Measurements from ENCODE around the gene ATP4B. TPM values are rescaled to one million over a fixed set of nuclear protein-coding genes. Genes with fewer than 3 reads are reported as not detected.
"Not testable (repeated sequence)": the region's sequence is repeated elsewhere in the genome, so short reads cannot be mapped to it uniquely, and the experiment has no call there.

Gene ATP4B
- total RNA-seq, 1 experiment from 2014 or later, result not detected

GRCh38 chr13:113622791-113623490 lies 35.1 kb downstream of the ATP4B start:
- Mint-ChIP-seq H3K4me3 (ENCODE audit: unreplicated experiment) (no peak overlapping the region), H3K27ac (ENCODE audit: low read depth, unreplicated experiment) (no peak overlapping the region)

GRCh38 chr13:113621986-113622550 lies 35.9 kb downstream of the ATP4B start:
- peaks cover 40% of the 10 kb centered on the region for H3K36me3 Mint-ChIP-seq (ENCODE audit: insufficient read depth, unreplicated experiment)
- BruUV-seq (replicated peaks); intact Hi-C loops (cut with micrococcal nuclease); POLR2A ChIA-PET; H3K4me3 Mint-ChIP-seq (ENCODE audit: unreplicated experiment); H3K27ac Mint-ChIP-seq (ENCODE audit: low read depth, unreplicated experiment); H3K4me1 Mint-ChIP-seq (ENCODE audit: insufficient read depth, unreplicated experiment); DNase-seq (ENCODE audit: unreplicated experiment); H3K27me3 Mint-ChIP-seq (ENCODE audit: insufficient read depth, unreplicated experiment); H3K9me3 Mint-ChIP-seq (ENCODE audit: unreplicated experiment); CTCF ChIA-PET: not testable (repeated sequence)

More at GRCh38 chr13:113622791-113623490, 35.1 kb downstream of the ATP4B start:
- POLR2A ChIA-PET, result no interaction called here
- H3K9me3 Mint-ChIP-seq (ENCODE audit: unreplicated experiment), result no peaks in the 10 kb centered on the region
- peaks cover 45% of the 10 kb centered on the region for H3K36me3 Mint-ChIP-seq (ENCODE audit: insufficient read depth, unreplicated experiment)
- BruUV-seq (replicated peaks), result no TSS peak
- H3K27me3 Mint-ChIP-seq (ENCODE audit: insufficient read depth, unreplicated experiment), result no peaks in the 10 kb centered on the region
- no peak for TF ChIP-seq CTCF (IDR thresholded peaks at IDR 0.05; ENCODE audit: unreplicated experiment)
- DNase-seq (ENCODE audit: unreplicated experiment), result no peak
- no peaks in the 10 kb centered on the region for H3K4me1 Mint-ChIP-seq (ENCODE audit: insufficient read depth, unreplicated experiment)
- intact Hi-C loops (cut with micrococcal nuclease), result no loop called here
- CTCF ChIA-PET, result no interaction called here

- peaks cover 39% of the 10 kb centered on the region for H3K36me3 Mint-ChIP-seq (ENCODE audit: insufficient read depth, unreplicated experiment)
- POLR2A ChIA-PET; H3K27me3 Mint-ChIP-seq (ENCODE audit: insufficient read depth, unreplicated experiment); BruUV-seq (replicated peaks); H3K9me3 Mint-ChIP-seq (ENCODE audit: unreplicated experiment); H3K27ac Mint-ChIP-seq (ENCODE audit: low read depth, unreplicated experiment); intact Hi-C loops (cut with micrococcal nuclease); DNase-seq (ENCODE audit: unreplicated experiment); H3K4me3 Mint-ChIP-seq (ENCODE audit: unreplicated experiment); H3K4me1 Mint-ChIP-seq (ENCODE audit: insufficient read depth, unreplicated experiment): not testable (repeated sequence)
- CTCF ChIA-PET, result interaction anchor here (0.7 to 1.0 kb wide), 2 partner anchors 8 to 10 kb away, joined by 3 read pairs; no protein-coding TSS in a partner anchor
- peak; percentile 14 for TF ChIP-seq CTCF (IDR thresholded peaks at IDR 0.05; ENCODE audit: unreplicated experiment)
Measured at GRCh38 chr13:113621498-113621897, 36.5 kb downstream of the ATP4B start.

GRCh38 chr13:113621046-113621445 lies 37.0 kb downstream of the ATP4B start:
- Mint-ChIP-seq H3K36me3 (ENCODE audit: insufficient read depth, unreplicated experiment) (peaks cover 35% of the 10 kb centered on the region), H3K27ac (ENCODE audit: low read depth, unreplicated experiment) (no peak overlapping the region), H3K9me3 (ENCODE audit: unreplicated experiment) (no peaks in the 10 kb centered on the region), H3K27me3 (ENCODE audit: insufficient read depth, unreplicated experiment) (no peaks in the 10 kb centered on the region), H3K4me1 (ENCODE audit: insufficient read depth, unreplicated experiment) (no peaks in the 10 kb centered on the region), H3K4me3 (ENCODE audit: unreplicated experiment) (no peak overlapping the region)
- DNase-seq (ENCODE audit: unreplicated experiment), result no peak
- intact Hi-C loops (cut with micrococcal nuclease), result no loop called here
- CTCF ChIA-PET, result interaction anchor here (0.7 to 1.0 kb wide), 2 partner anchors 8 to 10 kb away, joined by 3 read pairs; no protein-coding TSS in a partner anchor
- POLR2A ChIA-PET, result no interaction called here
- BruUV-seq (replicated peaks), result no TSS peak
- TF ChIP-seq CTCF (IDR thresholded peaks at IDR 0.05; ENCODE audit: unreplicated experiment), result no peak

Measured in MCF 10A (cell line).